Activated naive CD8-positive, alpha-beta T cell treated with anti-CD3 and anti-CD28 coated beads for 36 hours (primary cell): Measurements from ENCODE around the gene ZNF462. TPM values are rescaled to one million over a fixed set of nuclear protein-coding genes. Genes with fewer than 3 reads are reported as not detected.

Experiments used
- DNase-seq: peaks from one replicate; pipeline ENCODE4 v3.0.0; 2021
- H3K27ac Mint-ChIP-seq: one replicate; pipeline ENCODE4 v1.8.0; 2022; ENCODE audit warnings: mild to moderate bottlenecking, moderate library complexity, mixed read lengths
- H3K27me3 Mint-ChIP-seq: one replicate; pipeline ENCODE4 v1.8.0; 2022; ENCODE audit warnings: mild to moderate bottlenecking, mixed read lengths
- H3K36me3 Mint-ChIP-seq: one replicate; pipeline ENCODE4 v1.8.0; 2021; ENCODE audit warnings: mild to moderate bottlenecking, mixed read lengths
- H3K4me1 Mint-ChIP-seq: one replicate; pipeline ENCODE4 v1.8.0; 2021; ENCODE audit warnings: mixed read lengths
- H3K4me3 Mint-ChIP-seq: one replicate; pipeline ENCODE4 v1.8.0; 2022; ENCODE audit warnings: mild to moderate bottlenecking, moderate library complexity, mixed read lengths
- H3K9me3 Mint-ChIP-seq: one replicate; pipeline ENCODE4 v1.8.0; 2022; ENCODE audit warnings: mixed read lengths
- total RNA-seq, 2 experiments: library from RNA; stranded (reverse); gene quantifications; one replicate each; pipeline ENCODE4 v1.2.3, GENCODE V29; 2021

Gene ZNF462
- total RNA-seq, 2 experiments from 2014 or later: 0.23 TPM; not detected in 1

DNA sequence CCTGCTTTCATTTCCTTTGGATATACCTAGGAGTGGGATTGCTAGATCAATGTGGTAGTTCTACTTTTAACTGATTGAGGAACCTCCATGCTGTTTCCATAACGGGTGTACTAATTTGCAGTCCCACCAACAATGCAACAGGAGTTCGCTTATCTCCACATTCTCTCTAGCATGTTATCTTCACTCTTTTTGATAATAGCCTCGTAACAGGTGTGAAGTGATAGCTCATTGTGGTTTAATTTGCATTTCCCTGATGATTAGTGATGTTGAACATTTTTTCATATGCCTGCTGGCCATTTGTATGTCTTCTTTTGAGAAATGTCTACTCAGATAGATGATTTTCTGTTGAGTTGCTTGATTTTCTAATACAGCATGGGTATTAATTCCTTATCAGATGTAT, 142.2 kb downstream of the ZNF462 start:
- H3K4me3 Mint-ChIP-seq: no peak overlapping the region
- no peak overlapping the region for H3K27ac Mint-ChIP-seq
- no peak for DNase-seq
- H3K36me3 Mint-ChIP-seq: no peaks in the 10 kb centered on the region
- H3K27me3 Mint-ChIP-seq: peaks cover 18% of the 10 kb centered on the region
- no peaks in the 10 kb centered on the region for H3K9me3 Mint-ChIP-seq
- no peaks in the 10 kb centered on the region for H3K4me1 Mint-ChIP-seq

DNA sequence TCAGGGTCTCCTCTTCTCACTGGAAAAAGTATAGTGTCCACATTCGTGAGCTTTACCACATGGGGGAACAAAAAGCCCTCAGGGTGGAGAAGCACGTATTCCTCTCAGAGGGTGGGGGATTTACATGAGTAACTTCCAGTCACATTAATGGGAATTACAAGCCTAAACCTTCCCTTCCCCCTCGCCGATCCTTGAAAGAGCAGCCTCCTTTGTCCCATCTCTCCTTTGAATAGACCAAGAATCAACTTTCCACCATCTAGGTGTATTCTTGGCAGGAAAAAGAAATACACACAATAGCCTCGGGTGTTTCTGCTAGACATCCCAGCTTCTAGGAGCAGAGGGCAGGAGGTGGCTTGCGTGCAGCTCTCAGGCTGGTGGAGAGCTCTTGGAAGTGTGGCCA, 144.4 kb downstream of the ZNF462 start:
- Mint-ChIP-seq H3K4me1 (no peaks in the 10 kb centered on the region), H3K4me3 (no peak overlapping the region), H3K27me3 (peaks cover 18% of the 10 kb centered on the region), H3K27ac (no peak overlapping the region), H3K9me3 (peaks cover 2% of the 10 kb centered on the region), H3K36me3 (no peaks in the 10 kb centered on the region)
- no peak for DNase-seq

DNA sequence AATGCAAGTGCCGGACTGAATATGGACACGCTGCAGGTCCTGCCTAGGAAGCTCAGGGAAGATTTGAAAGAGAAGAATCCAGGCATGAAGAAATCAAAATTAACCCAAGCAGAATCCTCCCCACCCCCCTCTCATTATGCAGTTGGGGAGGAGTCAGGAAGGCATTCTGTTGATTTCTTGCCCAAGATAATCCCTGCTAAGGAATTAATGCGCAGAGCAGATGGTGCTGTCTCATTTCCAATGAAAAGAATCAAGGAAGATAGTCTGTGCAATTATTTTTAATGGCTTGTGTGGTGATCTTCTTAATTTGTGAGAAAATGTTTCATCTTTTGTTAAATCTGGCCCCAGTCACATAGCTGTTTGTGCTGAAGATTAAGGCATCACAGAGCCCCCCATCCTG, 145.0 kb downstream of the ZNF462 start:
- Mint-ChIP-seq H3K27ac (no peak overlapping the region), H3K4me3 (no peak overlapping the region), H3K27me3 (peaks cover 18% of the 10 kb centered on the region), H3K9me3 (peaks cover 2% of the 10 kb centered on the region), H3K36me3 (no peaks in the 10 kb centered on the region), H3K4me1 (no peaks in the 10 kb centered on the region)
- no peak for DNase-seq

DNA sequence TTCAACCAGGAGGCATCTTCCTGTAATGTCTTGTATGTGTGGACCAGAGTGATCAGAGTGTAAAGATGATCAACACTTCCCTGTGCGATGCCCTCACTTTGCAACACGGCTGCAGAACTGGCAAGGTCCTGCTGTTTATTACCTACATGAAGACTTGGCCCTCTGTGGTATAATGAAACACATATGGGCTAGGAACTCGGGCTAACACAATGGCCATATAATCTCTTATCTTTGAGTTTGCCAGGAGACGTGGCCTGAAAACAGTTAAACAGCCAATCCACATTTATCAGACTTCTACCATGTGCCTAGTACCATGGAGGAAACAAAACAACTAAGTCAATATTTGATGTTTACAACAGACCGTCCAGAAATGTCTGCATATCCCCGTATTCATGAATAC, 145.5 kb downstream of the ZNF462 start:
- no peak for DNase-seq
- no peaks in the 10 kb centered on the region for H3K36me3 Mint-ChIP-seq
- H3K4me1 Mint-ChIP-seq: no peaks in the 10 kb centered on the region

DNA sequence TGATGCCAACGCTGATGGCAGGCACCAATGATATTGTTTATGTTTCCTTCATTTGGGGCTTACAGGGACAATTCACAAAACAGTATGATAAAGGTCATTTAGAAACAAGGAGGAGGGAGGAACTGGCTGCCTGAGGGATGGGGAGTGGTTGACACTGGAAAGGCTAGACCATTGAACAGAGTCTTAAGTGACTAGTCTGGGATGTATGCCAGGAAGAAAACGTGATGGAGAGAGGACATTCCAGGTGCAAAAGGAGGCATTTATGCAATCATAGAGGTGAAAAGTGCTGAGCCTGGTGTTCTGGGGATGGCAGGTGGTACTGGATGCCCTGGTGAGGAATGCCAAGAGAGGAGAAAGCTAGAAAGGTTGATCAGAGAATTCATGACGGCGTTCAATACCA, 153.4 kb downstream of the ZNF462 start:
- H3K9me3 Mint-ChIP-seq: peaks cover 5% of the 10 kb centered on the region
- H3K4me1 Mint-ChIP-seq: no peaks in the 10 kb centered on the region
- H3K36me3 Mint-ChIP-seq: no peaks in the 10 kb centered on the region
- no peak for DNase-seq
- no peak overlapping the region for H3K27ac Mint-ChIP-seq
- peaks cover 4% of the 10 kb centered on the region for H3K27me3 Mint-ChIP-seq
- no peak overlapping the region for H3K4me3 Mint-ChIP-seq

More for the DNA sequence above, 145.5 kb downstream of the ZNF462 start:
- H3K9me3 Mint-ChIP-seq: peaks cover 2% of the 10 kb centered on the region
- H3K27me3 Mint-ChIP-seq: peaks cover 18% of the 10 kb centered on the region
- no peak overlapping the region for H3K4me3 Mint-ChIP-seq
- H3K27ac Mint-ChIP-seq: no peak overlapping the region

DNA sequence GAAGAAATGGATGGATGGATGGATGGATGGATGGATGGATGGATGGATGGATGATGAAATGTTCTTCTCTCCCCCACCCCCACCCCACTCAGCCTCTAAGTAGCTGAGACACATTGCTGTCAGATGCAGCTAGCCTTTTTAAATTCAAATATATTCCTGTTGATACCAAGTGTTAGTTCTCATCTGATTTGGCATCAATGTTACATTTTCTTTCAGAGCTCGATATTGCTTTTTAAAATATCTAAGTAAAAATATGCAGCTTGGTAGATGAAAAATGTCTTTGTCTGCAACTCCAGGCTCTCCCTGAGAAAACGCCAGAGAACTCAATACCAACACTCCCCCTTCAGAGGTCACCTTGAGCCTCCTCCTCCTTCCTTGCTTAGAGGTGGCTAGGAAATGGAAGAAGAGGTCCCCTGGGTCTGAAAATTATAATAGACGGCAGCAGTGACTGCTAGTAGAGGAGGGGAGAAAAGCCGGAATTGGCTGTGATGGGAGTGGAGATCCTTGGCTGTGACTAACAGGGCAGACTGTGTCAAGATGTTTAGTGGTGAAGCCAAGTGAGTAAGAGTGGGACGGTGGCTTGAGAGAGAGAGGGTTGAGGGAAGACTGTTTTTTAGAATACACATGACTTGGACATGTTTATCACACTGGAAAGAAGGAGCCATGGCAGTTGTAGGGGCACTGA, 156.0 kb downstream of the ZNF462 start:
- no peak for DNase-seq
- Mint-ChIP-seq H3K27me3 (peaks cover 4% of the 10 kb centered on the region), H3K9me3 (peaks cover 3% of the 10 kb centered on the region), H3K4me1 (peaks cover 4% of the 10 kb centered on the region), H3K27ac (no peak overlapping the region), H3K4me3 (no peak overlapping the region), H3K36me3 (no peaks in the 10 kb centered on the region)

DNA sequence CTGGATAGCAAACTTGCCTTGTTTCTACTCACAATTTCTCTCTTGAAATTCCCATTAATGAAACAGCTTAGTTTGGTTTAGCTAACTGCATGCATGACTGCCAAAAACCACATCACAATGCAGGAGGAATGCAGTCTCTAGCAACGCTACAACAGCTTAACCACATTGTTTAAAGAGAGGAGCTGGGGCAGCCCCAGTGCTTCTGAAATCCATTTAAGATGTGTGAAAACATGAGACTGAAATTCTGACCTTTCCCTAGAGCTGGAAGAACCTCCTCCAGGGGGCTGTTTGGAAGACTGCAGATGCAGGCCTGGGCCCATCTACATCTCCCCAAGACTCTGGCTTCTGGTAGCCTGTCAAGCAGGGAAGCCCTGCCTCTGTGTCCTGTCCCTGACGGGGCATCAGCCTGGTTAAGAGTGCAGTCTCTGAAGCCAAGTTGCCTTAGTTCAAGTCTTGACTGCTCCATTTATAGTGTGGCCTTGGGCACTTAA, 157.1 kb downstream of the ZNF462 start:
- DNase-seq: no peak
- Mint-ChIP-seq H3K27ac (no peak overlapping the region), H3K36me3 (no peaks in the 10 kb centered on the region), H3K27me3 (peaks cover 4% of the 10 kb centered on the region), H3K4me3 (no peak overlapping the region), H3K4me1 (peaks cover 10% of the 10 kb centered on the region), H3K9me3 (peaks cover 3% of the 10 kb centered on the region)

DNA sequence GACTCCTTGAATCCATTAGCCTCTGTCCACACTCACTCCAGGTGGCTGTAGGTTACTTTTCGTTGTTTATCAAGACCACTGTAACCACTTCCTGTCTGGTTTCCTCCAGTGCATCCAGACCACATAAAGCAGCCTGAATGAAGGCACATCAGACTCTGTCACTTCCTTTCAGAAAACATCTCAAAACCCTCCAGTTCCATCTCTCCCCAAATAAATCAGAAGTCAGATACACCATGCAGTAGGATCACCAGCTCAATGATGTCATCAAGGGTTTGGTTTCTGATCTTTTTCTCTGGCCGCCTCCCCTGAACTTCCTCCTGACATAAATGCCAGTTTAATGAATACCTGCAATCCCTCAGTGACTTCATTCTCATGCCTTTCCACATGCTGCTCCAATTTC, 161.2 kb downstream of the ZNF462 start:
- Mint-ChIP-seq H3K27me3 (no peaks in the 10 kb centered on the region), H3K4me3 (no peak overlapping the region), H3K9me3 (no peaks in the 10 kb centered on the region), H3K36me3 (no peaks in the 10 kb centered on the region), H3K27ac (no peak overlapping the region), H3K4me1 (peaks cover 10% of the 10 kb centered on the region)
- DNase-seq: no peak

DNA sequence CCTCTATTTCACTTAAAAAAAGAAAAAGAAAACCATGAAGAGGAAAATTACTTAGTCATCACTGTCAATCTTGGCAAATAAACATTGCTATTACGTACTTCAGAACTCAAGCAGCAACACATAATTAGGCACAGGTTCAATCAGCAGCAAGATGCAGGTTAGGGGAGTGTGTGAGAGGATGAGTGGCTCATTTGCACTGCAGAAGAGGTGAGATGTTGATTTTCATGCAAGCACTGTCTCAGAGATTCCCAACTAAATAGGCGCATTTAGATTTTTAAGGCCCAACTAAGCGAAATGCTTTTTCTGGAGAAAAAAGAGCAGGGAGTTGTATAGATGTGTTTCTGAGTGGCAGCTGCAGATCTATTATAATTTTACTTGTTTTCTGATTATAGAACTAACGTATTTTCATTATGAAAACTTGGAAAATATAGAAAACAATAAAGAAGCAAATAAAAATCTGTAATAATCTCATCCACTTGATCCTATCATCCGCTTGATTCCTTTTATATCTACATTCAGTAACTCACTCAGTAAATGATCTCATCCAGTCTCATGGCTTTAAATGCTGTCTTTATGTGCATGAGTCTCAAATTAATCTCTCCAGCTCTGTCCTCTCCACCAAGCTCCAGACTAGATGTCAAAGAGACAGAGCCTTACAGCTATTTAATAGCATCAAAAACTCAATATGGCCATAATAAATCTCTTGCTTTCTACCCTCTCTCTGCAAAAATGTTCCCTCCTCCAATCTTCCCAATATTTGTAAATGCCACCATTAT, 162.5 kb downstream of the ZNF462 start:
- H3K27me3 Mint-ChIP-seq: no peaks in the 10 kb centered on the region
- H3K36me3 Mint-ChIP-seq: no peaks in the 10 kb centered on the region

DNA sequence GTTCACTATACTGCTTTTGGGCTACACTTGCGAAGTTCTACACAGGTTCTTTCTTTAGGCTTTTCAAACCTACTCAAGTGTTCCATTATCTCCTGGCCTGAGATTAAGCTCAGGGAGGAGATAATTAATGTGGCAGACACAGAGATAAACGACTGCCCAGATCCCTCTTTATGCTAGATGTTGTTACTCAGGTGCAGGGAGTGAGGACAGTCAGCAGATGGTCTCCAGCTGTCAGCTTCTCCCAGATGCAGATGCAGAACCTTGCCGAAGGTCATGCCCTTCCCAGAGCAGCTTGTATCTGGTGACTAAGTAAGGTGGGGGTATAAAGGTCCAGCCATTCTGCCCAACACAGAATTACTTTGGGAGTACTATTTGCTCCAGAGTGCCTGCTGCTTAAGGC, 166.2 kb downstream of the ZNF462 start:
- no peak overlapping the region for H3K27ac Mint-ChIP-seq
- H3K4me3 Mint-ChIP-seq: no peak overlapping the region
- no peak for DNase-seq
- H3K4me1 Mint-ChIP-seq: peaks cover 7% of the 10 kb centered on the region
- H3K27me3 Mint-ChIP-seq: no peaks in the 10 kb centered on the region
- H3K9me3 Mint-ChIP-seq: no peaks in the 10 kb centered on the region
- H3K36me3 Mint-ChIP-seq: no peaks in the 10 kb centered on the region

More for the DNA sequence above, 162.5 kb downstream of the ZNF462 start:
- H3K9me3 Mint-ChIP-seq: no peaks in the 10 kb centered on the region
- H3K4me3 Mint-ChIP-seq: no peak overlapping the region
- DNase-seq: no peak
- H3K4me1 Mint-ChIP-seq: peaks cover 10% of the 10 kb centered on the region
- H3K27ac Mint-ChIP-seq: no peak overlapping the region

DNA sequence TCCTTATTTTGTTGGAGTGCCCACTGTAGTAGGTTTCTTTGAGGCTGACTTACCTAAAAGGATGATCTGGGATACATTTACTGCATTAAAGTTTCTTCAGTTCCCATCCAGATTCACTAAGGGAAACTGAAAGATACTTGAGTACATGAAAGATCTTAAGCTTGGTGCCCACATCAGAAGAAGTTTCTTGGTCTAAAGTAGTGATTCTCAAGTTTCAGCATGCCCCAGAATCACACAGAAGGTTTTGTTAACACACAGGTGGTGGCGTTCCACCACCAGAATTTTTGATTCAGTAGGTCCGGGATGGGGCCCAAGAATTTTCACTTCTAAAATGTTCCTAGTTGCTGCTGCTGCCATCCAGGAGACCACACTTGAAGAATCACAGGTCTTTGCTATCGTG, 171.0 kb downstream of the ZNF462 start:
- H3K4me1 Mint-ChIP-seq: peaks cover 2% of the 10 kb centered on the region

DNA sequence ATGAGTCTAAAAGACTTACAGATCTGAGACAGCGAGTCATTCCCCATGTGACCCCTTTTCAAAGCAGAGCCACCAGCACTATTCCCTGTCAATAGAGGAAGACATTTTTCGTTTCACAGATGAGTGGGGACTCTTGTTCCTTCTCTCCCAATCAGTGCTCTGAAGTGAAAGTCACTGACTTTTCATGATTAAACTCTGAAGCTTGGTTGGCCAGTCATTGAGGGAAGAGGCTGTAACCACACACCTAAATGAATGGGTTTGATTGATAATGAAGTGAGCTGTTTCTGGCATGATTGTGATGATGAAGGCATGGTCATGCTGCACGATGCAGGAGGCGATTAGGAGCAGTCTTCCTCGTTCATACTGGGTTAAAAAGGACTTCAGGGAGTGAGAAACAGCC, 171.9 kb downstream of the ZNF462 start:
- Mint-ChIP-seq H3K4me3 (no peak overlapping the region), H3K36me3 (no peaks in the 10 kb centered on the region), H3K4me1 (peaks cover 2% of the 10 kb centered on the region), H3K9me3 (no peaks in the 10 kb centered on the region), H3K27me3 (peaks cover 7% of the 10 kb centered on the region), H3K27ac (no peak overlapping the region)
- no peak for DNase-seq

More for the DNA sequence above, 171.0 kb downstream of the ZNF462 start:
- H3K27ac Mint-ChIP-seq: no peak overlapping the region
- H3K4me3 Mint-ChIP-seq: no peak overlapping the region
- DNase-seq: no peak
- H3K36me3 Mint-ChIP-seq: no peaks in the 10 kb centered on the region
- H3K27me3 Mint-ChIP-seq: peaks cover 7% of the 10 kb centered on the region
- H3K9me3 Mint-ChIP-seq: no peaks in the 10 kb centered on the region

DNA sequence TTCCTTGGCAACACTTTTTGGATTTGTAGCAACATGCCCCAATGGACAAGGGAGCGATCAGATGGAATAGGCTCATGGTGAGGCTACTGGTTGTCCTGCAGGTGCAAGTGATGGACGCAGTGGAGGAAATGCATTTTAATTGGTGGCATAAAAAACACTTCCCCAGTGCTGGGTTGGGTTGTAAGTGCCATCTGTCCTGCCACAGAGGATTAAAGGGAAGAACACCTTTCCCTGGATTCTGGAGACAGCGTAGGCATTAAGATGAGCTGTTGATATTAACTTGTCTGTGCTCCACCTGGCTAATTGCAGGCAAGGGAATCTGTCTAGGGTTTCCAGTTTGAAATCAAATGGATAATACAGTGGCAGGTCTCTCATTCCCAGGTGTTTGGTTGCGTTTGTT, 173.4 kb downstream of the ZNF462 start:
- no peak overlapping the region for H3K27ac Mint-ChIP-seq

DNA sequence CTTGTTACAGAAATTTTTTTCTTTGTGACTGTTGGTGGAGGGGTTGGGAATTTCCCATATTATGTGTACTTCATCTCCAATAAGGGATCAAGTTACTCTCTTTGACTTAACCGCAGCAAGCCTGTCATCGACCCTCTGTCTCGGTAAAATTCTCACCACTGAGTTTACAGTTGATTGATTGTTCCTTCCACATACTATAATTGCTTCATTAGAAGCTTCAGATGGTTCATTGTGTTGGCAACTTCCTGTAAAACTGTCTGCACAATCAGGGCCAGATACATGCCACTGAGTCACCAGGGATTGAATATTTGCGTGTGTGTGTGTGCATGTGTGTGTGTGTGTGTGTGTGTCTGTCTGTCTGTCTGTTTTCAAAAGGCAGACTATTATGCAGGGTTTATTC, 176.6 kb downstream of the ZNF462 start:
- Mint-ChIP-seq H3K9me3 (no peaks in the 10 kb centered on the region), H3K27me3 (peaks cover 4% of the 10 kb centered on the region), H3K4me1 (no peaks in the 10 kb centered on the region), H3K4me3 (no peak overlapping the region), H3K36me3 (no peaks in the 10 kb centered on the region), H3K27ac (no peak overlapping the region)
- no peak for DNase-seq

More for the DNA sequence above, 173.4 kb downstream of the ZNF462 start:
- Mint-ChIP-seq H3K4me1 (peaks cover 2% of the 10 kb centered on the region), H3K9me3 (no peaks in the 10 kb centered on the region), H3K4me3 (no peak overlapping the region), H3K27me3 (peaks cover 7% of the 10 kb centered on the region), H3K36me3 (no peaks in the 10 kb centered on the region)
- DNase-seq: no peak

DNA sequence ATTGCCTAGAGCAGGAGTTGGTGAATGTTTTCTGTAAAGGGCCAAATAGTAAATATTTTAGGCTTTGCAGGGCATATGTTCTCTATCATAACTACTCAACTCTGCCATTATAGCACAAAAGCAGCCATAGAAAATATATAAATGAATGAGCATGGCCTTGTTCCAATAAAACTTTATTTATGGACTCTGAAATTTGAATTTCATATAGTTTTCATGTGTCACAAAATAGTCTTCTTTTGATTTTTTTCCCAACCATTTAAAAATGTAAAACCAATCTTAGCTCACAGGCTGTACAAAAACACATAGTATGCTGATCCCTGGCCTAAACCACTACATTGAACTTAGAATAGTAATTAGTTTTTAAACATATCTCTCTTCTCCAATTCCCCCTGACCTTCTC, 179.6 kb downstream of the ZNF462 start:
- no peak for DNase-seq
- no peaks in the 10 kb centered on the region for H3K4me1 Mint-ChIP-seq
- no peak overlapping the region for H3K4me3 Mint-ChIP-seq
- H3K9me3 Mint-ChIP-seq: no peaks in the 10 kb centered on the region
- H3K27me3 Mint-ChIP-seq: no peaks in the 10 kb centered on the region
- H3K36me3 Mint-ChIP-seq: no peaks in the 10 kb centered on the region
- no peak overlapping the region for H3K27ac Mint-ChIP-seq

DNA sequence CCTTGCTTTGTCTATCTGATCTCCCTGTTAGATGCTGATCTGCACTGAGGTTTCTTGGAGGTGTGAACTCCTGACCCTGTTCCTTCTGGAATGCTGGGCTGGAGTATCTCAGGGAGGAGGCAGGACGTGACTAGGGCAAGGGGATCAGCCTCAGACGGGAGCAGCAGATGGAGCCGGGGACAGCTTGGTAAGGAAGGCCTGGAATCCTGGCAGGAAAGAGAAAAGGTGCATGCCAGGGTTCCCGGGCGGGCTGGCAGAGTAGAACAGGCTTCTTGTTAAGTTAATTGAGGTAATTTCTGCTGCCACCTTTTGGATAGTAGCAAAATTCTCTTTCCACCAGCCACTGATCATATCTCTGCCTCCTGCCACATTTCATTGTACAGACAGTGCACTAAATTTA, 180.9 kb downstream of the ZNF462 start:
- no peak for DNase-seq
- Mint-ChIP-seq H3K36me3 (no peaks in the 10 kb centered on the region), H3K4me3 (no peak overlapping the region), H3K27me3 (no peaks in the 10 kb centered on the region), H3K9me3 (no peaks in the 10 kb centered on the region), H3K27ac (no peak overlapping the region), H3K4me1 (no peaks in the 10 kb centered on the region)
